GM19240 (cell line): ENCODE measurements around the gene RCCD1.
A peak's percentile ranks its signal among the peaks of the same experiment; 100 is the strongest.
"Not testable (repeated sequence)": the region's sequence is repeated elsewhere in the genome, so short reads cannot be mapped to it uniquely, and the experiment has no call there.

Experiments
- DNase-seq: peaks from one replicate; pipeline ENCODE4 v3.0.0; 2011; ENCODE audit warnings: low spot score; ENCODE audit not compliant: insufficient read length

RCCD1 gene

DNA sequence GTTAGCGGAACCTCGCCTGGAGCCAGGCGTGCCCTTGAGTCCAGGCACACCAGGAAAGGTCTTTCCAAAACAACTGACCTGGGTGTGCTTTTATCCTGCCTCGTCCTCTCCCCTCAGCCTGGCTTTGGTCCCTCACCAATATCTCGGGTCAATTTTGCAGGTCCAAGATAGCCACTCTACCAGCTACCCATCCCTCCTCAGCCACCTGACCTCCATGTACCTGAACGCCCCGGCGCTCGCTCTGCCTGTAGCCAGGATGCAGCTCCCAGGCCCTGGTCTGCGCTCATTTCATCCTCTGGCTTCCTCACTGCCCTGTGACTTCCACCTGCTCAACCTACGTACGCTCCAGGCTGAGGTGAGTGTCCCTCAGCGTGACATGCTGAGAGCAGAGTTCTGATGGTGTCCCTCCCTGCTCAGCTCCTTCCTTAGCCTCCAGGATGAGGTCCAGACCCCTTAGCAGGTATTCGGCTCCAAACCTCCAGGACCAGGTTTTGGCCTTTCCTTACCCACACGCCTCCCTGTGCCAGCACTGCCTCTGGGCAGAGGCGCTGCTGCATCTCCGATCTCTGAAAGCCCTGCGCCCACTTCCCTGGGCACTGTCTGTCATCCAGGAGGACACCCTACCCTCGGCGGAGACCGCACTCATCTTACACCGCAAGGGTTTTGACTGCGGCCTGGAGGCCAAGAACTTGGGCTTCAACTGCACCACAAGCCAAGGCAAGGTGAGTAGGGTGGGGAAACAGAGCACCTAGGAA lies 36.5 kb upstream of the RCCD1 start:
- no peak for DNase-seq

DNA sequence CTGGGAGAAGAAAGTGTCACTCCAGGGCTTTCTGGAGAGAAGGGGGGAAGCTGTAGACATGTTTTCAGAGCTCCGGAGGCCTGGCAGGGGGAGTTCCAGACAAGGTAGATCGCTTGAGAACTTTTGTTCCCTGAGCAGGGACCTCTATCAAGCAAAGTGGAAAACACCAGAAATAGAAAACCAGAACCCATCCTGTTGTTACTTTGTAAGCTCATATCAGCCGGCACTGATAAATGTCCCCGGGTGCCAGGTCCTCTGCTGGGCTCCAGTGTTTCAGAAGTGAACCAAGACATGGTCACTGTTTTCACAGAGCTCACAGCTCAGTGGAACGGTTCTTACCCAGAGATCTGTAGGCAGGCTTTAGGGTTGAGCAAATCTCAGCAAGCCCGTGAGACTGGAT lies 35.8 kb upstream of the RCCD1 start:
- no peak for DNase-seq

DNA sequence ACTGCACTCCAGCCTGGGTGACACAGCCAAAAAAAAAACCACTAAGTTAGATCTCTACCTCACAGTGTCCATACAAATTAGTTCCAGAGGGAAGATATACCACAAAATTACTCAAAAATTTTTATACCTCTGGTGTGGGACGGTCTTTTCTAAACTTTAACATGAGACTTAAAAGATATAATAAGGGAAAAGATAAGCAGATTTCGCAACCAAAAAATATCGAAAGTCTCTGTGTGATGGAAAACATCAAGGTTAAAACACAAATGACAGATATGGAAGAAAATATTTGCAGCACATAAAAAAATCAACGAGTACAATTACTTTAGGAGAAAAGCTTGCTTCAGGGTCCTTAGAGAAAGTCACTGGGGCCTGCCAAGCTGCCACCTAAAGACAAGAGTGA lies 32.8 kb upstream of the RCCD1 start:
- DNase-seq, result no peak

DNA sequence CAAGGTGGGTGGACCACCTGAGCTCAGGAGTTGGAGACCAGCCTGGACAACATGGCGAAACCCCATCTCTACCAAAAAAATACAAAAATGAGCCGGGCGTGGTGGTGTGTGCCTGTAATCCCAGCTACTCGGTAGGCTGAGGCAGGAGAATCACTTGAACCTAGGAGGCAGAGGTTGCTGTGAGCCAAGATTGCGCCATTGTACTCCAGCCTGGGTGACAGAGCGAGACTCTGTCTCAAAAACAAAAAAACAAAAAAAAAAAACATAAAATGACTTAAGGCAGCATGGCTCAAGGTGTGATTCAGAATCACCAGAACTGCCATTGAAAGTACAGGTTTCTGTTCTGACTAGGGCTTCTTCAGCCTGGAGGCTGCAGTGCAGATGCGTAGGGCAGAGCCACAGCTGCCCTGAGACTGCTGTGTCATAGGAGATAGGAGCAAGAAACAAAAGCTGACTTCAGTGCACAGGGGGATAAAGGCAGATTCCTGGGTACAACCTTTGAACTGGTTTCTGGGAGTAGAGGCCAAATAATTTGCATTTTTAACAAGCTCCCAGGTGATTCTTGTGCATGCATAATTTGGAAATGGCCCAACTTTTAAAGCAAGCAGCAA lies 31.9 kb upstream of the RCCD1 start:
- DNase-seq, result peak; percentile 80

DNA sequence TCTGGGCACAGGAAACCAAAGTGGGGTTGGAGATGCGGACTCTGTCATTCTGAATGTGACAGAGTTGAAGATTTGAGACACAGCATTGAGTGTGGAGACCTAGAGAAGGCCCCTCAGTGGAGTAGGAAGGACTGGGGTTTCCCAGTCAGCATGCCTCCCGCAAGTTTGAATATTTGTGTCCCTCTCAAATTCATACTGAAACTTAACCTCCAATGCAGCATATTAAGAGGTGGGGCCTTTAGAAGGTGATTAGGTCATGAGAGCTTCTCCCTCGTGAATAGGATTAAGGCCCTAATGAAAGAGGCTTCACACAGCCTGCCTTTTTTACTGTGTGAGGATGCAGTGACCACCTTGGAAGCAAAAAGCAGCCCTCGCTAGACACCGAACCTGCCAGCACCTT lies 30.3 kb upstream of the RCCD1 start:
- peak; percentile 65 for DNase-seq

DNA sequence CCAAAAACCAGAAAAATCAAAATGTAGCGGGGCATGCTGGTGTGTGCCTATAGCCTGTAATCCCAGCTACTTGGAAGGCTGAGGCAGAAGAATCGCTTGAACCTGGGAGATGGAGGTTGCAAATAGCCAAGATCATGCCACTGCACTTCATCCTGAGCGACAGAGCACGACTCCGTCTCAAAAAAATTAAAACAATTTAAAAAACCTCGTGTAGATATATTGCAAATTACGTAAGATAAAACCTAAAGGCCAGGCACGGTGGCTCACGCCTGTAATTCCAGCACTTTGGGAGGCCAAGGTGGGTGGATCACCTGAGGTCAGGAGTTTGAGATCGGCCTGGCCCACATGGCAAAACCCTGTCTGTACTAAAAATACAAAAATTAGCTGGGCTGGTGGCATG lies 27.9 kb upstream of the RCCD1 start:
- DNase-seq, result not testable (repeated sequence)

DNA sequence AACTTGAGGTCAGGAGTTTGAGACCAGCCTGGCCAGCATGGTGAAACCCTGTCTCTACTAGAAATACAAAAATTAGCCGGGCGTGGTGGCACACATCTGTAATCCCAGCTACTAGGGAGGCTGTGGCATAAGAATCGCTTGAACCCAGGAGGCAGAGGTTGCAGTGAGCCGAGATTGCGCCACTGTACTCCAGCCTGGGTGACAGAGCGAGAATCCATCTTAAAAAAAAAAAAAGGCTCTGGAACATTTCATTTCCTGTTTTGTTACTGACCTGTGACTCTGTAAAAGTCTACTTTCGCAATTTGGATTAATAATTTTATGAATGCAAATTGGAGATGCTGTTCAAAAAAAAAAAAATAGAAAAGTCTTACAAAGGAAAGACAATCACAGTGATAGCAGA lies 26.6 kb upstream of the RCCD1 start:
- DNase-seq, result not testable (repeated sequence)

DNA sequence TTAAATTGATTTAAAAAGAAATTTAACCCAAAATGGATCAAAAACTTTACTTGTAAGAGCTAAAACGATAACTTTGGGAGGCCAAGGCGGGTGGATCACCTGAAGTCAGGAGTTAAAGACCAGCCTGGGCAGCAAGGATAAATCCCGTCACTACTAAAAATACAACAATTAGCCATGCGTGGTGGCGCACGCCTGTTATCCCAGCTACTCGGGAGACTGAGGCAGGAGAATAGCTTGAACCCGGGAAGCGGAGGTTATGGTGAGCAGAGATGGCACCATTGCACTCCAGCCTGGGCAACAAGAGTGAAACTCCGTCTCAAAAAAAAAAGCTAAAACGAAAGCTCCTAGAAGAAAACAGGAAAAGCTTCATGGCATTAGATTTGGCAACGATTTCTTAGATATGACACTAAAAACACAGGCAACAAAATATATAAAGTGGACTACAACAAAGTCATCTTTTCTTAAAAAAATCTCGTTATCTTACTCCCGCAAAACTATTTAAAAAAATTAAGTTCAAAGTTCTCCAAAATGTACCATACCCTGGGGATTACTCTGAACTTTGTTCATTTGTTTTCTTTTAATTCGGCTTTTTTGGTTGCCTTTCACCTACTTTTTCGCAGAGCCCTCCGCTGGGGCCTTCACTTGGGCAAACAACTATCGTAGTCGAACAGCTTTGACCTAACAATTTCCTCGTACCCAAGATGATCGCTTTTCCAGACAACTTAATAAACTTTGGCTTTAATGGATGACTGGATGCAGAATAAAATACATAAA lies 25.3 kb upstream of the RCCD1 start:
- DNase-seq, result no peak

DNA sequence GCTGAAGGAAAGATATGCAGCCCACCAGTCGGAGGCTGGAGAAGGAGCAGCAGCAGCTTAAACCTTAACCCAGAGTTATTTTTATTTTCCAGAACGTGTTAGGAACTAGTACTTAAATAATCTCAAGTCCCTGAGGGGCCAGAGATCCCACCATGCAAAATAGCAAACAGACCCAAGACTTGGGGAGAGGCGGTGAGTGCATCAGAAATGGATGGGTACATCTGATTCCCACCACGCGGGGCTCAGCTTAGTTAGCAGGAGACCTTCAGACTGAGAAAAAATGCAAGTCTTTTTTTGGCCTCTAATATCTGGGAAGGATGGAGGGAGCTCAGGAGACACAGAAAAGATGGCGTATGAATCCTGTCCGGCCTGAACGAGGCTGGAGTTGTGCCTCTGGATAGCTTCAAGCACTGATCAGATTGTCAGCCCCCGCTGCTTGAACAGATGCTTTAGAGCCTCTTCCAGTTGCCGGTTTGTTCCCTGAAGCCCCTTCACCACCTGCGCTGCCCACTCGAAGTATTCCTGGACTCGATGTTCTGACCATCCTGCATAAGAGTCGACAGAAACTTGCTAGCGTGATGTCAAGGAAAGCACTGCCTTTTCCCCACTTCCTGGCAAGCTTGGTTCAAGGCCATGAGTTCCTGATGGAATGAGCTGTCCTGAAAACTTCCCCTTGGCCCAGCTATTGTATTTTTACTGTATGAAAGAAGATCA lies 23.7 kb upstream of the RCCD1 start:
- DNase-seq, result no peak

DNA sequence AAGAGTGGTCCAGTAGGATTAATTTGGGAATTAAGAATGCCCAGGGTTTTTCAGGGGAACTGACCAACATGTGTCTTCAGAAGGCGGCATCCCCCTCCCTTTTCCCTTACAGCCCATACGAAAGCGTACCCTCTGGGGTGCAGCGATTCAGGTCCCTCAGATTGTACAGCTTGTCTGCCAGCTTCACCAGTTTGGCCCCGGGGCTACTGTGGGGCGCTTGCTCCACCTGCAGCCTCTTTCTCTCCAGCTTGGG lies 23.2 kb upstream of the RCCD1 start:
- DNase-seq, result no peak

DNA sequence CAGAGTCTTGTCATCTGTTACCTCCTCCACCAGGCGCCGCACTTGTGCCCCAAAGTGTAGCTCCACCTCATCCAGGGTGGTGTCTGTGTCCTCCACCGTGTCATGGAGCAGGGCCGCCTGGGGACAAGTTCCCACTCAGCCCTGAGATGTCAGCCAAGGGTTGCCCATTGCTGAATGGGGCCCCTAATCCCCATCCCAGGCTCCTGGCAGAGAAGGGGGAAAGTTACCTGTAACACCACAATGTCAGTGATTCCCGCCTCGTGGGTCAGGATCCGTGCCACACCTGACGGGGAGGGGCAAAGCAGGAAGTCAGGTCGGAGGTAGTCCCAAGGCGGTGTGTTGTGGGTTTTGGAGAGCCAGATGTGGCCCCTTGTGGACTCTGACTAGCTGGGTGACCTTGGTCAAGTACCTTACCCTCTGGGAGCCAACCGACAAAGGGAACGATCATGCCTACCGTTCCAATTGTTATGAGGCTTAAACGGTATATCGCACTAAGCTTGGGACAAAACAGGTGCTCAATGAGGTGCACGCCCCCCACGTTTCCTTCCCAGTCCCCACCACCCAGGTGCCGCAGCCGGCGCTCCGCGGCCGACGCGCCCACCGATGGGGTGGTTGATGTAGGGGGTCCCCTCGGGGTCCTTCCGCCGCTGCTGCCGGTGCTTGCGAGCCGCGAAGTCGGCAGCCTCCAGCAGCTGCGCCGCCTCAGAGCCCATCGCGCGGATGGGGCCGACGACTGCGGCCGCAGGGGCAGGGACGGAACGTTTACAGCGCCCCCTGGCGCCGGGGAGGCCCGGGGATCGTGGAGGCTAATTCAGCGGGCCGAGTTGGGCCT lies 22.6 kb upstream of the RCCD1 start, which contains the start of gene HDDC3:
Gene HDDC3, minus strand, starts transcription at position 722 of the 832 bp plus-strand sequence. Its CDS starts 9 bp downstream, at position 713.
- DNase-seq, result peak; percentile 65

DNA sequence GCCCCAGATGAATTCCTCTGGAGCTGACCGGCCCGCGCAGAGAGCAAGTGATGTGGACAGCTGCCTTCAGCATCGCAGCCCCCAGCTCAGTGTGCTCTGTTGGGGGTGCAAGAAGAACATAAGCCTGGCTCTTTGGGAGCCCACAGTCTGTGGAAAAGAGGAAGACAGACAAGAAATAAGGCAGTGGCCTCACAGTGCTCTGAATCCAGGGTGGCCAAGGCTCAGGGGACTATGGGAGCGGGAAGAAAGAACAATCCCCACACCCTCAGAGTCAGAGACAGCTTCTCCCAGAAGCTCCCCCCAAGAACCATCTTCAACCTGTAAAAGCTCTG lies 22.1 kb upstream of the RCCD1 start:
- DNase-seq, result no peak

DNA sequence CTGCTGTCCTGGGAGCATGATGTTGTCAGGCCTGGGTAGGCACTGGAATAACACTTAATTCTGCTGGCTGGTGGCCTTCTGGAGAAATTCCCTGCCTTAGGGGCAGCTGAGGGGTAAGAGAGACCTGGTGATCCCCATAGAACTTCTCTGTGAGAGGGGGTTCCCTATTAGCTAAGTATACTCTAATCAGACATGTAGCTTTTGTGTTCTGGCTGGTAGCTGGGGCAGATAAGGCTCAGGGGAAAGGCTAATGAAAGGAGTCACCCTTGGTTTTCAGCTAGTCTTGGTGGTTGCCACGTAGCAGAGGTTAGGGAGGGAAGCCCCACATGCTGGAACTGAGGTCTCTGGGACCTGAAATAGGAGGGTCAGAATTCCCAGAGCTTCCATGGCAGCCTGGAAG lies 21.4 kb upstream of the RCCD1 start:
- DNase-seq, result no peak

DNA sequence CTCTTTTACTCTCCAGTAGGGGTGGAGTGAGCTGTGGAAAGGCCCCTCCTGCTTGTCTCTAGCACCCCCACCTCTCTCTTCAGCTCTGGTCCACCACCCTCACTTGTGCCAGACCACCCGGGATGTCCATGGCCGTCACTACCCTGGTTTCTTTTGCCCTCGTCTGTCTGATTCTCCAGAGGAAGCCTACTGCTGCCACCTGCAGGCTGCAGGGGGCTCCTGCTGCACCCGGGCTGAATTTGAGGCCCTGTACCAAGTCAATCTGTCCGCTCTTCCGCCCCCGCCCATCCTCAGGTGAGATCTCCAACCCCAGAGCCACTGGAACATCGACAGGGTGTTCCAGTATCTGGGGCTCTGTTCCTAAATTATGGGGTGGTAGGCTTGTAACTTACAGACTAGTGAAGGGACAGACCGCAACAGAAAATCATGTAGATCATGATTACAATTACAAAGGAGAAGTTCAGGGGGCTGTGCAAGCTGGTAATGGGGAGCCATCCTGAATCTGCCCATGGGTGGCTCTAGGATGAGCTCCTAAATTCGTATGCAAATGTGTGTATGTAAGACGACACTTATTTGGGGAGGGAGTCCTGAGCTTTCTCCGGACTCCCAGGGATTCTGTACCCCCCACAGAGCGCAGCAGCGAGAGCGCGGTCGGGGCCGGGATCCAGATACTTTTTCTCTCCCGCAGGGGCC lies 20.3 kb upstream of the RCCD1 start:
- peak; percentile 76 for DNase-seq

DNA sequence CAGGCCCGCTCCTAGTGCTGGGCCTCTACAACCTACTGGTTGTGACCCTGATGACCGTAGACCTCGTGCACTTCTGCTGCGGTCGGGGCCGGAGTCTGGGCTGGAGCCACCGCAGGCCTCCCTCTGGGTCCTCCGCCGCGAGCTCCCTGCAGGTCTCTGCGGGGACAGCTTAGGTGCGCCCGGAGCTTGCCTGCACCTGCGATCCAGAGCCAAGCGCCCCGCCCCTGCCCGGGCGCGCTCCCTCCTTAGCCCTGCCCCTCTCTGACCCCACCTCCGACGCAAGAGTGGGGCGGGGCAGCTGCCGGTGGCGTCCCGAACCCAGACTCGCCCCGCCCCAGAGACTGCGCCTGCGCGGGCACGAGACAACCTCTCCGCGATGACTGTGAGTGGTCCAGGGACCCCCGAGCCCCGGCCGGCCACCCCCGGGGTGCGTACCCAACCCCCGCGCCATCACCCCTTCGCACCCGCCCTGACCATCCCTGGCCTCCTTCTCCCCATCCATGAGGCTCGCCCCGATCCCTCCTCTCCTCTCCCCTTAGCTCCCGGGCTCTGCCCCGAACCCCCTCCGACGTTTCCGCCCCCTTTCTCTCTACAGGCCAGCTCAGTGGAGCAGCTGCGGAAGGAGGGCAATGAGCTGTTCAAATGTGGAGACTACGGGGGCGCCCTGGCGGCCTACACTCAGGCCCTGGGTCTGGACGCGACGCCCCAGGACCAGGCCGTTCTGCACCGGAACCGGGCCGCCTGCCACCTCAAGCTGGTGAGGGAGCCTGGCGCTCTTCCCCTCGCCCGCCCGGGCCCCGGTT lies 19.5 kb upstream of the RCCD1 start, which contains the start of gene UNC45A:
Gene UNC45A, plus strand, starts transcription at position 337 of the 803 bp plus-strand sequence. Its CDS starts 40 bp downstream, at position 377.
- DNase-seq, result peak; percentile 94

DNA sequence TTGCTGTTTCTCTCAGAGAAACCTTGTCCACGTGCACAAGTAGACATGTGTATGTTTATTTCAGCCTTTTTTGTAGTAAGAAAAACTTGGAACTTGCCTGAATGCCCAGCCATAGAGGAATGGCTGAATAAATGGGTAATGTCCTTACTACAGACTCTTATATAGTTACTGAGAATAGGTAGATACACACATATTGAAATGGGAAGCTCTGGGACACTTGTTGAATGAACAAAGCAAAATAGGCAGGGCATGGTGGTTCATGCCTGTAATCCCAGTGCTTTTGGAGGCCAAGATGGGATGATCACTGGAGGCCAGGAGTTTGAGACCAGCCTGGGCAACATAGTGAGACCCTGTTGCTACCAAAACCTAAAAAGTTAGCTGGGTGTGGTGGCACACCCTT lies 17.9 kb upstream of the RCCD1 start:
- no peak for DNase-seq

DNA sequence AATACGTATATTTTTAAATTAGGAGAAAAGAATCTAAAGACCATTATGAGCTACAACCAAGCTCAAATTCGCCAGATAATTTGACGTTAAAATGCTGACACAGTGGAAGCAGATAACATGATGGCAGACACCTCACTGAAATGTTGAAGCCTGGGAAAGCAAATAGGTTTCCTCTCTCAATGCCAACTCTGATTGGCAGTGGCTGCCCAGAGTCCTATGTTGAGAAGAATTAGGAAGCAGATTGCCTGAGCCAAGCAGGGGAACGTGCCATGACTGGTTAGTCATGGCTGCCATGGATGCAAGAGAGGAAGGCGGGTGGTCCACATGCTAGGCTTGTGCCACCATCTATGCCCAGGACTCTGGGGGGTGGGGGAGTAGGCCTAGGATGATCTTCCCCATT lies 16.4 kb upstream of the RCCD1 start:
- DNase-seq, result no peak

DNA sequence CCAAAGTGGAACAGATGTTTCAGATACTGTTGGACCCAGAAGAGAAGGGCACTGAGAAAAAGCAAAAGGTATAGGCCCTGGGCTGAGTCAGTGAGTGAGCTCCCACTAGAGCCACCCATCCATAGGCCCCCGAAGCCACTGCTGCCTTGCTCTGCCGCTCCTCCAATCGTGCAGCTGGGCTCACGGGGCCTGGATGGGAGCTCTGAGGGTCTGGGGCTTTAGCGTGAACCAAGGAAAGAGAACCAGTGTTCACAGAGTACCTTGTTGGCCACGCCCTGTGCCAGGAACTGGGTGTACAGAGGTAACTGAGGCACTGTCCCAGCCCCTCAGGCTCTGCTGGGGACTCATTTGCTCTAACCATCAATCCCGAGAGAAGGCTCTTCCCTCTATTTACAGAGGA lies 14.9 kb upstream of the RCCD1 start:
- DNase-seq, result no peak

DNA sequence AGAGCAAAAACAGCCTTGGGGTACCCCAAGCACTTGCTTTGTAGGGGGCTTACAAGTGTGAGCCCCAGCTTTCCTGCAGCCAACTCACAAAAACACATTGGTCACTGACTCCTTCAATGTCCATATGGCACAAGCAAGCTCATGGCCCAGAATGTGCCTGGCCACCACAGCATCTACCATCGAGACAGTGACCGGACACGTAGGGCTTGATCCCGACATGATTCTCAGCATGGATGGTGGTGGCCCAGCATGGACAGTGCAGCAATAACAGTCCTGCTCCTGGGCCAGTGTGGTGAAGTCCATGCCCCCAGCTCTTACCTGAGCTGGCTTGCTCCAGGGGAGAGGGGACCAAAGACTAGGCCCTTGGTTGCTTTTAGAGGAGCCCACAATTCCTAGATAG lies 13.6 kb upstream of the RCCD1 start:
- DNase-seq, result no peak
